ENCODE results near the gene OCA2. TPM values are rescaled to one million over a fixed set of nuclear protein-coding genes. Genes with fewer than 3 reads are reported as not detected.
A peak's percentile ranks its signal among the peaks of the same experiment; 100 is the strongest.

The OCA2 gene
- total RNA-seq, 1 donor from 2014 or later = 0.79 TPM

- H3K27ac Mint-ChIP-seq = no peak overlapping the region
- DNase-seq (ENCODE audit: low spot score, unreplicated experiment) = no peak
These were observed 74.2 kb downstream of the OCA2 start for GRCh38 chr15:28024889-28025250.

DNA sequence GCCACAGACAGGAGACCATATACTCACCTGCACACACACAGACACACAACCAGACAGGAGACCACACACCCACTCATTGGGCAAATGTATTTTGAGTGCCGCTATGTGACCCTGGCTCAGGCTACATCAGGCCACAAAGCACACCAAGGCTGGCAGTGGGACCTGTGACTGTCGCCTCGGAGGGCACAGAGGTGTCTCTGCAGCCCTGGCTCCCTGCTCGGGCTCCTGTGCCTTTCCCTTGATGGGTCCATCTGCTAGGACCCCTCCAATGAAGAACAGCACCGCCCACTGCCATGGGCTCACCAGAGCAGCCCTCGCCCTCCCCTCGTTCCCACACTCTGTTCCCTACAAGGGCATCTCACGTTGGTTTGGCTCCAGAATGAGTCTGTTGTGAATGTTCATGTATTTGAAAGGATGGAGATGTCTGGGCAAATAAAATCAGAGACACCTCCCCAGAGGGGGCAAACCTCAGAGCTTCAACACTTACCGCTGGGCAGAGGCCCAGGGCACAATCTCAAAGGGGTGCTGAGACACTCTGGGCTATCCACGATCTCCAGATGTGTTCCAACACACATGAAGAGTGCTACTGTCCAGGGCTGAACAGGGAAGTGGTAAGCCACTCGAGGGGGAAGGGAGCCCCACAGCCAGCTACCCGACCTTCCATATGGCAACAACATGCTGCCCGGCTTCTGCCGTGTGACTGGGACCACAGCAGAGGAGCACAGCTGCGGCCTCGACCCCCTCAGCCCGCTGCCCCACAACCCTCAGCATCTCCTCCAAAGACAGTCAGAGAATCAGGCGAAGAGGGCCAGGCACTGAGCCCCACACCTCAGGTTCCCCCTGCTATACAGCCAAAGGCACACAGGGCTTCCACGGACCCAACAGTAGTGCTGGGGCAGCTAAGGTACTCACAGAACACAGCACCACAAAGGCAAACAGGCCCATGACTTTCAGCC lies 74.9 kb downstream of the OCA2 start:
- H3K36me3 Mint-ChIP-seq (ENCODE audit: insufficient read depth) = no peaks in the 10 kb centered on the region
- peaks cover 3% of the 10 kb centered on the region for H3K27me3 Mint-ChIP-seq
- H3K4me1 Mint-ChIP-seq (ENCODE audit: low read depth) = no peaks in the 10 kb centered on the region
- H3K27ac Mint-ChIP-seq = no peak overlapping the region
- no peak for DNase-seq (ENCODE audit: low spot score, unreplicated experiment)
- TF ChIP-seq CTCF (IDR thresholded peaks at IDR 0.05; ENCODE audit: unreplicated experiment) = no peak
- no peaks in the 10 kb centered on the region for H3K9me3 Mint-ChIP-seq (ENCODE audit: low read depth)
- no peak overlapping the region for H3K4me3 Mint-ChIP-seq (ENCODE audit: low read depth)

More at GRCh38 chr15:28024889-28025250, 74.2 kb downstream of the OCA2 start:
- TF ChIP-seq CTCF (IDR thresholded peaks at IDR 0.05; ENCODE audit: unreplicated experiment) = no peak
- no peaks in the 10 kb centered on the region for H3K9me3 Mint-ChIP-seq (ENCODE audit: low read depth)
- H3K36me3 Mint-ChIP-seq (ENCODE audit: insufficient read depth) = no peaks in the 10 kb centered on the region
- H3K4me3 Mint-ChIP-seq (ENCODE audit: low read depth) = no peak overlapping the region
- no peaks in the 10 kb centered on the region for H3K4me1 Mint-ChIP-seq (ENCODE audit: low read depth)
- H3K27me3 Mint-ChIP-seq = peaks cover 3% of the 10 kb centered on the region

- Mint-ChIP-seq H3K27me3 (peaks cover 3% of the 10 kb centered on the region), H3K27ac (no peak overlapping the region), H3K4me3 (ENCODE audit: low read depth) (no peak overlapping the region), H3K36me3 (ENCODE audit: insufficient read depth) (no peaks in the 10 kb centered on the region), H3K9me3 (ENCODE audit: low read depth) (no peaks in the 10 kb centered on the region), H3K4me1 (ENCODE audit: low read depth) (no peaks in the 10 kb centered on the region)
- TF ChIP-seq CTCF (IDR thresholded peaks at IDR 0.05; ENCODE audit: unreplicated experiment) = no peak
- no peak for DNase-seq (ENCODE audit: low spot score, unreplicated experiment)
These were observed 75.7 kb downstream of the OCA2 start for GRCh38 chr15:28023422-28023821.

DNA sequence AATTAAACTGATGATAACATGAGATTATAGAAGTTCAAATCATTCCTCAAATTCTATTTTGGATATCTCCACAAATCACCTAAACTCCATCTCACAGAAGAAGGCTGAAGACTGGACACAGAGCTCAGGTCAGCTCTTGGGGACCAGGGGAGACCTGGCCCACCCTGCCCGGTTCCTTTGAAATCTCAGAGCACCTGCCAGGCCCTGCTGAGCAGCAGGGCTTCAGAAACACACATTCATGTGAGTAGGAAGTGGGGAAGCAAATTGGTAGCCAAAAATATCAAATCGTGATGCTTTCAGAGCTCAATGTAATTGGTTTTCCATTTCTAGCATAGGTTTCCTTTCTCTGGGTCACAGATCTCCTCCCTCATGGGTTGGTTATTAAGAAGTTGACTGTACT lies 76.2 kb downstream of the OCA2 start:
- H3K36me3 Mint-ChIP-seq (ENCODE audit: insufficient read depth) = no peaks in the 10 kb centered on the region
- no peak for DNase-seq (ENCODE audit: low spot score, unreplicated experiment)
- no peak overlapping the region for H3K27ac Mint-ChIP-seq
- H3K4me1 Mint-ChIP-seq (ENCODE audit: low read depth) = no peaks in the 10 kb centered on the region
- TF ChIP-seq CTCF (IDR thresholded peaks at IDR 0.05; ENCODE audit: unreplicated experiment) = no peak
- H3K4me3 Mint-ChIP-seq (ENCODE audit: low read depth) = no peak overlapping the region
- H3K9me3 Mint-ChIP-seq (ENCODE audit: low read depth) = no peaks in the 10 kb centered on the region
- H3K27me3 Mint-ChIP-seq = peaks cover 3% of the 10 kb centered on the region

GRCh38 chr15:28022181-28022580 lies 76.9 kb downstream of the OCA2 start:
- Mint-ChIP-seq H3K27ac (peak overlapping the region; percentile 7), H3K4me1 (ENCODE audit: low read depth) (no peaks in the 10 kb centered on the region), H3K4me3 (ENCODE audit: low read depth) (no peak overlapping the region), H3K9me3 (ENCODE audit: low read depth) (no peaks in the 10 kb centered on the region), H3K36me3 (ENCODE audit: insufficient read depth) (no peaks in the 10 kb centered on the region), H3K27me3 (peaks cover 3% of the 10 kb centered on the region)
- no peak for TF ChIP-seq CTCF (IDR thresholded peaks at IDR 0.05; ENCODE audit: unreplicated experiment)
- DNase-seq (ENCODE audit: low spot score, unreplicated experiment) = no peak
